ENCODE measurements around the gene MDC1. TPM values are rescaled to one million over a fixed set of nuclear protein-coding genes. Genes with fewer than 3 reads are reported as not detected.

Gene MDC1
- total RNA-seq, 4 donors from 2014 or later: 10.4 to 27.0 (median 16.3) TPM

DNA sequence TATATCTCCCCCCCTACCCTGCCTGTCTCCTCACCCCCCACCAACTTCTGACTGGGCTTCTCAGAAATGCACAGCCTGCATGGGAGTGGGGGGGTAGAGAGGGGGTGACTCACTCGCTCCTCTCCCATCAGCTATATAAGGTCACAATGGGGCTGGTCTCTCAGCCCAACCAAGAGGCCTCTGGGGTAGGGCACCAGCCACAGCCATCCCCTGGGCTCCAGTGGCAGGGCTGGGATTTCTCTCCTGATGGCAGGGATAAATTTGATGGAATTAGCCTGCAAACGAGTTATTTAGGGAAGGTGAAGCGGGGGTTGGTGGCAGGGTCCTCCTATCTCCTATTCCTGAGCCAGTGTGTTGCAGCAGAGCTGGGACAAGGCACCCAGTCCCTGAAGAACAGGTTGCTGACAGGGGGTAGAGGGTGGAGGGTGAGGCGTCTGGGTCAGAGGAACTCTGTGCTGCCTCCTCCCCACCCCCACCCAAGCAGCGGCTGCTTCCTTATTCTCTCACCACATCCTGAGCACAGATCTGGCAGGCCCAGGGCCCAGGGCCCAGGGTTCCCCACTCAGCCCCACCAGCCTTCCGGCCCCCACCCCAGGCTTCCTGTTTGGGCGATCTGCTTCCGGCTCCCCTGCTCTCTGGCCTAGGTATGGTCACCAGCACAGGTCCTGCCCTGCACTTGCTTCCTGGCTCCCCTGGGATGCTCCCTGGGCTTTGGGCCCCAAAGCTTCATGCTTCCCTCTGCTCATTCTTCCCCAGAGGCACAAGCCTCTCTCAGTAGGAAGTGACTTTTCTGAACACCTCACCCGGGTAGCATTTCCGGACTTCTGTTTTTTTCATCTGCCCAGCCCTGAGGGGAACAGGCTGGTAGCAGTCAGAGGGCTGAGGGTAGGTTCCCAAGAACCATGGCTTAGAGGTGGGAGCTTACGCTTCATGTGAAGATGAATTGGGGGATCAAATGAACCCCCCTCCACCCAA, 34.7 kb downstream of the MDC1 start:
- WGBS: 11% methylated on average over 9 of the region's 11 CpGs
- H3K4me1 ChIP-seq: peaks cover 69% of the 10 kb centered on the region
- peak; percentile 91 to 92 for DNase-seq (ENCODE audit: low spot score in 2 of 2)

DNA sequence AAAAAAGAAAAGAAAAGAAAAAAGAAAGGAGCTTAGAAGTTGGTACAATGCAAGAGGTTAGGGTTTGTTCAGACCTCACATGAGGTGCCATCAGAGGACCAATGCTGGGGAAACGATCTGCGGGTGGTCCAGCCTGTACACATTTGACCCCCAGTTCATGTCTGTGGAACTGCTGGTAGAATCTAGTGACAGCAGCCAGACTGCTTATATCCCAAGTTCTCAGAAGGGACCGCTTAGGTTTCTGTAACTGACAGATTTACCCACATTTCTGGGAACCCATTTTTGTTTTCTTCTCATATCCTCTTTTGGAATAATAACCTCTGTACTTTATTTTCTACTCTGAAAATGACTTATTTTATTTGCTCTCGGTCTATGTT, 35.3 kb downstream of the MDC1 start:
- no peaks in the 10 kb centered on the region for H3K9me3 ChIP-seq
- TF ChIP-seq, protein P1, sequence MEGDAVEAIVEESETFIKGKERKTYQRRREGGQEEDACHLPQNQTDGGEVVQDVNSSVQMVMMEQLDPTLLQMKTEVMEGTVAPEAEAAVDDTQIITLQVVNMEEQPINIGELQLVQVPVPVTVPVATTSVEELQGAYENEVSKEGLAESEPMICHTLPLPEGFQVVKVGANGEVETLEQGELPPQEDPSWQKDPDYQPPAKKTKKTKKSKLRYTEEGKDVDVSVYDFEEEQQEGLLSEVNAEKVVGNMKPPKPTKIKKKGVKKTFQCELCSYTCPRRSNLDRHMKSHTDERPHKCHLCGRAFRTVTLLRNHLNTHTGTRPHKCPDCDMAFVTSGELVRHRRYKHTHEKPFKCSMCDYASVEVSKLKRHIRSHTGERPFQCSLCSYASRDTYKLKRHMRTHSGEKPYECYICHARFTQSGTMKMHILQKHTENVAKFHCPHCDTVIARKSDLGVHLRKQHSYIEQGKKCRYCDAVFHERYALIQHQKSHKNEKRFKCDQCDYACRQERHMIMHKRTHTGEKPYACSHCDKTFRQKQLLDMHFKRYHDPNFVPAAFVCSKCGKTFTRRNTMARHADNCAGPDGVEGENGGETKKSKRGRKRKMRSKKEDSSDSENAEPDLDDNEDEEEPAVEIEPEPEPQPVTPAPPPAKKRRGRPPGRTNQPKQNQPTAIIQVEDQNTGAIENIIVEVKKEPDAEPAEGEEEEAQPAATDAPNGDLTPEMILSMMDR (IDR thresholded peaks at IDR 0.05): no peak
- TF ChIP-seq POLR2AphosphoS5 (IDR thresholded peaks at IDR 0.05) (no peak), POLR2A (IDR thresholded peaks at IDR 0.05) (no peak), EP300 (IDR thresholded peaks at IDR 0.05) (no peak)
- peak overlapping the region; percentile 98 for H3K27ac ChIP-seq
- no peaks in the 10 kb centered on the region for H3K27me3 ChIP-seq
- 30% methylated on average over 4 of the region's 4 CpGs for WGBS
- H3K36me3 ChIP-seq: peaks cover 21% of the 10 kb centered on the region
- no peak for DNase-seq (ENCODE audit: low spot score in 2 of 2)
- peaks cover 71% of the 10 kb centered on the region for H3K4me1 ChIP-seq
- peak overlapping the region; percentile 68 for H3K4me3 ChIP-seq

More for the DNA sequence above, 34.7 kb downstream of the MDC1 start:
- TF ChIP-seq POLR2AphosphoS5 (IDR thresholded peaks at IDR 0.05) (peak in 2 of 3 donors; percentile 8 to 13), POLR2A (IDR thresholded peaks at IDR 0.05) (no peak)
- H3K27ac ChIP-seq: peak overlapping the region; percentile 98
- peak overlapping the region; percentile 68 for H3K4me3 ChIP-seq
- H3K36me3 ChIP-seq: peaks cover 14% of the 10 kb centered on the region
- no peaks in the 10 kb centered on the region for H3K9me3 ChIP-seq
- H3K27me3 ChIP-seq: no peaks in the 10 kb centered on the region

DNA sequence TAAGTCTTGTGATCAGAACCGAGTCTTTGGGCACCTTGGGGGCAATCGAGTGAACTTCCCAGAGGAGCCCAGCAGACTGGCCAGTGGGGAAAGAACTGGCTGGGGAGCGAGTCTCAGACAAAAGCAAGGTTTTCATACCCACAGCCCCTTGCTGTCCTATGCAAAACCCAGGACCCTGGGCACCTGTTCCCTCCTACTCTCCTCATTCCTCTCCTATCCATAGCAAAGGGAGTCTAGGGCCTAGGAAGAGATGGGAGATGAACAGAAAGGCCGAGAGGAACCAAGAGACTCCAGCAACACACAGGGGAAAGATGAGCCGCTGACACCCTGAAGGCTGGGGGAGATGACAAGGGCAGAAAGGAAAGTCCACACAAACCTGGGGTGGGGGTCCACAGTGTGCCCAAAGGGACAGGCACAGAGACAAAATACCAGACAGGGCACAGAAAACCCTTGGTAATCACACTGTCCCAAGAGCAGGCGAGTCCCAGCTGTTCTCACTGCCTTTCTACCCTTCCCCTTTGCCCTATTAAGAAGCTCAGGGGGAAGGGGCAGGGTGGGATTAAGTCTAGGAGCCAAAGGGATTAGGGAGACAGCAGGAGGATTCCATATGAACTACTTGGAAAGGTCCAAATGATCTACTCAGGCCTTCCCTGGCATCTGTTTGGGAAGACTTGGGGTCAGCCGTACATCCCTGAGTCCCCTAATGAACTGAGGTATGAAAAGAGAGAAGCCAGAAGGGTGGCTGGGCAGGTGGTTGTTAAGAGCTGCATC, 37.1 kb downstream of the MDC1 start:
- Histone ChIP-seq H3K4me3 (peak overlapping the region; percentile 68), H3K36me3 (peaks cover 31% of the 10 kb centered on the region), H3K27ac (peak overlapping the region; percentile 16), H3K4me1 (peaks cover 61% of the 10 kb centered on the region), H3K27me3 (no peaks in the 10 kb centered on the region), H3K9me3 (no peaks in the 10 kb centered on the region)
- DNase-seq (ENCODE audit: low spot score in 2 of 2): no peak
- WGBS: 56% methylated on average over 7 of the region's 7 CpGs
- TF ChIP-seq, protein P1 (IDR thresholded peaks at IDR 0.05): no peak
- TF ChIP-seq POLR2AphosphoS5 (IDR thresholded peaks at IDR 0.05): no peak
- no peak for TF ChIP-seq EP300 (IDR thresholded peaks at IDR 0.05)
- no peak for TF ChIP-seq POLR2A (IDR thresholded peaks at IDR 0.05)

DNA sequence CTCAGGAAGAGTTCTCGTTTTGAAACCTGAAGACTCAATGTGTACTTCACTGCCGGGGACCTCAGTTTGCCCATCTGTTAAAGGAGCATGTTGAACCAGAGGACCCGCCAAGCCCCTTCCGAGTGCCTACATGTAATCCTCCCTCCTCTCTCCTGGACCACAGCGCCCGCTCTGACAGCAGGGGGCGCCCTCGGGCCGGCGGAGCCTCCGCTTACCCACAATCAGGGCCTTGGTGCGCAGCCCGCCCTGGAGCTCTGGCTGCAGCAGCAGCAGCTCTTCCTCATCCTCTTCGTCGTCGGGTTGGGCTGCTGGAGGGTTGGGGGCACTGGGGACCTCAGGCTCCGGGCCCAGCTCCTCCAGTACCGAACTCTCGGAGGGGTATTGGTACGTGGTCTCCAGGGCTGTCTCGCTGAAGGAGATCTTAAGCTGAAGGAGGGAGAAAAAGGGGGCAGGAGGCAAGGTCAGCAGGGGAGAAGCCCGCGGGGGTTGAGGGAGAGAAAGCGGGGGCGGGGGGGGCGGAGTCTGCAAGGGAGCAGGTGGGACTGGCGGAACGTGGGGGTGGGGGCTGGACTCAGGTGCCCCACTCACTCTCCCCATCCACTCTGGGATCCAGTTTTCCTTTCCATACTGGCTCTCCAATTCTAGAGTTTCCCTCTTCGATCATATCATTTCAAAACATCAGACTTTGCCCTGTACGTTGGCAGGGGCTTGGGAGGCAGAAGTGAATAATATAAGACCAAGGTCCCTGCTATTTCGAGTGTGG, 37.9 kb downstream of the MDC1 start:
- no peaks in the 10 kb centered on the region for H3K27me3 ChIP-seq
- H3K36me3 ChIP-seq: peaks cover 31% of the 10 kb centered on the region
- no peaks in the 10 kb centered on the region for H3K9me3 ChIP-seq
- 10% methylated on average over 23 of the region's 31 CpGs for WGBS
- H3K27ac ChIP-seq: no peak overlapping the region
- peak; percentile 91 to 94 for DNase-seq (ENCODE audit: low spot score in 2 of 2)
- TF ChIP-seq POLR2AphosphoS5 (IDR thresholded peaks at IDR 0.05) (peak in 2 of 3 donors; percentile 50 to 67), POLR2A (IDR thresholded peaks at IDR 0.05) (no peak), EP300 (IDR thresholded peaks at IDR 0.05) (no peak)
- TF ChIP-seq, protein P1 (IDR thresholded peaks at IDR 0.05): peak; percentile 93 to 96
- H3K4me1 ChIP-seq: peaks cover 53% of the 10 kb centered on the region
- peak overlapping the region; percentile 68 for H3K4me3 ChIP-seq

DNA sequence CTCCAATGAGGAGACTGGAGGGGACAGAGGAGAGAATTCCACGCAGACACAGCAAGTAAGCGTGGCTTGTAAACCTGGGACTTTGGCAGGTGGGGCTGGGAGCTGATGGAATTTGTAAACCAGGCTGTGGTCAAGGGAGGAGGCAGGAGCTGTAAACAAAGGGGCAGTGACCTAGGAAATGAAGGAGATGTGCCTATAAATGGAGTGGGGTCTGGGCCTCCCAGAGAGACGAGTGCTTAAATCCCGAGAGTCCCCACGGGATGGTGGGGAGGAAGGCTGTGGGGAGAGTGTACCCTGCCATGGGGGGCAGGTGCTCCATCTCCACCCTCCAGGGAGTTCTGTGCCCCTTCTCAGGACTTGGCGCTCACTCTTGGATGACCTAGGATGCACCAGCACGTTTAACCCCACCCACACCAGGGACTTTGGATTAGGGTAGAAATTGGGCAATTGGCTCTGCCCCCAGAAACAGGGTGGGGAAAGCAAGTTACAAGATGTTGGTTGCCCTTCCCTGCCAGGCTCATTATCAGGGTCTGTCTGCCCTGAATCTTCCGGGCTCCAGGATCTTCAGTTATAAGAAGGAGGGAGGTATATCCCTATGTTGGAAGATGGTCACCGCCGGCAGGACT, 40.3 kb downstream of the MDC1 start:
- peaks cover 31% of the 10 kb centered on the region for H3K36me3 ChIP-seq
- peaks cover 41% of the 10 kb centered on the region for H3K4me1 ChIP-seq

More for the DNA sequence above, 40.3 kb downstream of the MDC1 start:
- Histone ChIP-seq H3K4me3 (no peak overlapping the region), H3K9me3 (no peaks in the 10 kb centered on the region), H3K27me3 (no peaks in the 10 kb centered on the region), H3K27ac (no peak overlapping the region)
- TF ChIP-seq, protein P1 (IDR thresholded peaks at IDR 0.05): no peak
- TF ChIP-seq POLR2AphosphoS5 (IDR thresholded peaks at IDR 0.05) (no peak), EP300 (IDR thresholded peaks at IDR 0.05) (no peak), POLR2A (IDR thresholded peaks at IDR 0.05) (no peak)
- DNase-seq (ENCODE audit: low spot score in 2 of 2): no peak
- 81% methylated on average over 9 of the region's 10 CpGs for WGBS
